ENCODE measurements around the gene MYB.

GRCh38 chr6:135170238-135170637 lies 10.9 kb upstream of the MYB start:
- TF ChIP-seq ZNF580 (CRISPR knock-in tag; IDR thresholded peaks at IDR 0.05; ENCODE audit: borderline replicate concordance, low read depth) (no peak), PTBP1 (IDR thresholded peaks at IDR 0.05; ENCODE audit: low read depth, low read length, poor library complexity, severe bottlenecking) (no peak), MYC (CRISPR knock-in tag; IDR thresholded peaks at IDR 0.05; ENCODE audit: borderline replicate concordance) (no peak), ZNF274 (CRISPR knock-in tag; IDR thresholded peaks at IDR 0.05) (no peak), ZNF747 (CRISPR knock-in tag; IDR thresholded peaks at IDR 0.05; ENCODE audit: borderline replicate concordance) (no peak), HNRNPH1 (optimal IDR thresholded peaks at IDR 0.05; ENCODE audit: low read depth, low read length) (no peak)
